Endothelial cell of umbilical vein (primary cell): Measurements from ENCODE around the gene PSAP. TPM values are rescaled to one million over a fixed set of nuclear protein-coding genes. Genes with fewer than 3 reads are reported as not detected.

Experiments
- BruUV-seq: library from RNA; stranded (reverse); fragments of 400-500 nt; replicated peaks from 2 replicates; lab custom pipeline; 2021; lab: Mats Ljungman, UMichigan
- CTCF ChIA-PET: fragments of 300-600, 350-600 bp; sonication (Branson Sonifier 250); formaldehyde crosslinking; loops from one replicate; lab custom pipeline; 2021; ENCODE audit warnings: antibody characterized with exemption, inconsistent platforms; lab: Charles Lee
- POLR2A ChIA-PET: fragments of 300-600, 350-600 bp; sonication (Branson Sonifier 250); formaldehyde crosslinking; loops from one replicate; lab custom pipeline; 2021; ENCODE audit warnings: antibody characterized with exemption, inconsistent platforms; lab: Charles Lee
- DNase-seq: peaks from one replicate; pipeline ENCODE4 v3.0.0-alpha.2; 2011; ENCODE audit warnings: low read depth, low spot score
- FAIRE-seq: peaks from 2 replicates; lab custom pipeline; 2011; peaks lifted over from hg19 to GRCh38; lab: Jason Lieb, UNC
- H2AFZ ChIP-seq: 2 replicates; pipeline ENCODE4 v1.6.0; 2012; ENCODE audit warnings: low read depth, low read length, control low read depth, inconsistent platforms
- H3K27ac ChIP-seq: 2 replicates; pipeline ENCODE4 v1.5.1; 2011; ENCODE audit warnings: low read depth, mild to moderate bottlenecking, control low read depth, low read length, moderate library complexity; ENCODE audit not compliant: insufficient read depth
- H3K27me3 ChIP-seq, 2 experiments: 2 replicates each; pipeline versions ENCODE4 v1.6.0 to v1.6.1; 2011; ENCODE audit warnings: low read length in 2 of 2, mixed read lengths in 1 of 2; ENCODE audit not compliant: control insufficient read depth in 2 of 2, insufficient read depth in 2 of 2
- H3K36me3 ChIP-seq, 2 experiments: 2 replicates in 1 of 2; 3 replicates in 1 of 2; pipeline ENCODE4 v1.5.1; 2011; ENCODE audit warnings: low read length in 2 of 2, mild to moderate bottlenecking in 1 of 2, moderate library complexity in 1 of 2; ENCODE audit not compliant: control insufficient read depth in 2 of 2, insufficient read depth in 2 of 2; ENCODE audit errors: extremely low read depth in 1 of 2
- H3K4me1 ChIP-seq: 3 replicates; pipeline ENCODE4 v1.5.1; 2011; ENCODE audit warnings: mild to moderate bottlenecking, low read length; ENCODE audit not compliant: control insufficient read depth, insufficient read depth; ENCODE audit errors: extremely low read depth
- H3K4me2 ChIP-seq: 2 replicates; pipeline ENCODE4 v1.6.1; 2011; ENCODE audit warnings: low read length, control low read depth, mixed read lengths; ENCODE audit not compliant: insufficient read depth
- H3K4me3 ChIP-seq, 3 experiments: fragments of 200-600 bp in 1 of 3; sonication (generic), shearing (Covaris generic) in 1 of 3; replicated peaks in 1 of 3; 2 replicates each; pipeline ENCODE4 v1.5.1; 2011 to 2016; ENCODE audit warnings: control low read depth in 3 of 3, low read length in 3 of 3, mild to moderate bottlenecking in 2 of 3, inconsistent platforms in 1 of 3, low read depth in 1 of 3, moderate library complexity in 1 of 3; ENCODE audit not compliant: insufficient read depth in 1 of 3
- H3K79me2 ChIP-seq: 2 replicates; pipeline ENCODE4 v1.6.0; 2012; ENCODE audit warnings: low read length, inconsistent platforms; ENCODE audit not compliant: control insufficient read depth, insufficient read depth
- H3K9ac ChIP-seq: replicated peaks from 2 replicates; pipeline ENCODE3; 2011; ENCODE audit warnings: low read length, control low read depth; ENCODE audit not compliant: insufficient read depth; ENCODE audit errors: extremely low read depth
- H3K9me1 ChIP-seq: replicated peaks from 3 replicates; pipeline ENCODE4 v1.6.0; 2011; ENCODE audit warnings: mild to moderate bottlenecking, low read length; ENCODE audit not compliant: control insufficient read depth, insufficient read depth; ENCODE audit errors: extremely low read depth
- H3K9me3 ChIP-seq: replicated peaks from 2 replicates; pipeline ENCODE4 v1.5.1; 2012; ENCODE audit warnings: low read length, inconsistent platforms; ENCODE audit not compliant: control insufficient read depth, insufficient read depth
- H4K20me1 ChIP-seq: replicated peaks from 2 replicates; pipeline ENCODE3; 2011; ENCODE audit warnings: mild to moderate bottlenecking, low read length; ENCODE audit not compliant: control insufficient read depth, insufficient read depth; ENCODE audit errors: extremely low read depth
- CTCF ChIP-seq, 2 donors: IDR thresholded peaks; 1 replicate in 1 of 2; 2 replicates in 1 of 2; pipeline ENCODE4 v1.5.1; 2011; ENCODE audit warnings: low read length in 2 of 2, mild to moderate bottlenecking in 2 of 2, moderate library complexity in 2 of 2, control low read depth in 1 of 2, inconsistent platforms in 1 of 2, low read depth in 1 of 2; ENCODE audit not compliant: insufficient read depth in 1 of 2; ENCODE audit errors: extremely low read depth in 1 of 2
- EZH2 ChIP-seq: IDR thresholded peaks from 2 replicates; pipeline ENCODE4 v1.6.1; 2012; ENCODE audit warnings: borderline replicate concordance, low read depth, mild to moderate bottlenecking, moderate library complexity, low read length, inconsistent platforms; ENCODE audit not compliant: severe bottlenecking
- FOS ChIP-seq: IDR thresholded peaks from 2 replicates; pipeline ENCODE4 v1.6.1; 2011; ENCODE audit warnings: mild to moderate bottlenecking, low read length, moderate library complexity, borderline replicate concordance; ENCODE audit not compliant: insufficient read depth
- GATA2 ChIP-seq: IDR thresholded peaks from 2 replicates; pipeline ENCODE4 v1.7.0; 2011; ENCODE audit warnings: low read depth, mild to moderate bottlenecking, moderate library complexity, mixed read lengths, low read length; ENCODE audit not compliant: insufficient read length, insufficient read depth
- JUN ChIP-seq: IDR thresholded peaks from 2 replicates; pipeline ENCODE4 v1.6.1; 2011; ENCODE audit warnings: borderline replicate concordance, low read depth; ENCODE audit not compliant: insufficient read length, insufficient read depth
- MAX ChIP-seq: IDR thresholded peaks from 2 replicates; pipeline ENCODE4 v1.6.1; 2011; ENCODE audit not compliant: insufficient read depth, insufficient read length
- MYC ChIP-seq: IDR thresholded peaks from one replicate; pipeline ENCODE4 v1.6.1; 2011; ENCODE audit warnings: mild to moderate bottlenecking, low read depth, low read length
- POLR2A ChIP-seq: IDR thresholded peaks from 2 replicates; pipeline ENCODE4 v1.6.1; 2012; ENCODE audit warnings: low read depth, mild to moderate bottlenecking, control low read depth, low read length
- POLR2AphosphoS5 ChIP-seq: IDR thresholded peaks from 2 replicates; pipeline ENCODE4 v1.6.1; 2012; ENCODE audit warnings: low read depth, mild to moderate bottlenecking, control low read depth, low read length, moderate library complexity; ENCODE audit not compliant: insufficient read depth
- dilution Hi-C: fragments of 300-500 bp; cut with MboI; formaldehyde crosslinking; loops from one replicate; pipeline ENCODE4 v1.15.0; 2019; ENCODE audit warnings: low sequenced_read_pairs; ENCODE audit not compliant: extremely low pct_ligation_motif_present
- intact Hi-C: fragments of 100-400 bp; cut with micrococcal nuclease; formaldehyde crosslinking; loops from one replicate; pipeline ENCODE4 v1.10.0; 2022
- polyA plus RNA-seq, 4 experiments: library from polyadenylated mRNA; depleted of rRNA in 3 of 4; stranded (reverse) in 3 of 4; unstranded in 1 of 4; fragments of >200 nt; gene quantifications; 2 replicates each; pipeline versions ENCODE4 v1.2.1 to v1.2.3, GENCODE V29; 2011 to 2012; ENCODE audit warnings: missing spikeins in 1 of 4
- total RNA-seq: library from RNA; stranded (reverse); gene quantifications from 2 replicates; pipeline ENCODE4 v1.2.3, GENCODE V29; 2021

Gene PSAP
- total and polyA plus RNA-seq, 2 donors (not counting 3 experiments of a cell fraction or from before 2014, with no cell fraction given), result 644 to 1,476 TPM

GRCh38 chr10:71887743-71888142 is 36.7 kb upstream of the PSAP start:
- Histone ChIP-seq H3K27ac (no peak overlapping the region), H3K9ac (no peak overlapping the region)
- POLR2A ChIA-PET, result interaction anchor here (0.5 kb wide), 1 partner anchor 16 kb away, joined by 3 read pairs; no protein-coding TSS in a partner anchor

More at GRCh38 chr10:71887743-71888142, 36.7 kb upstream of the PSAP start:
- Histone ChIP-seq H3K4me3 (no peak overlapping the region), H3K9me1 (no peaks in the 10 kb centered on the region), H2AFZ (no peak overlapping the region), H4K20me1 (no peaks in the 10 kb centered on the region), H3K4me2 (no peak overlapping the region), H3K27me3 (no peaks in the 10 kb centered on the region), H3K79me2 (no peaks in the 10 kb centered on the region), H3K36me3 (no peaks in the 10 kb centered on the region), H3K9me3 (no peaks in the 10 kb centered on the region), H3K4me1 (peaks cover 17% of the 10 kb centered on the region)
- intact Hi-C loops, result loop anchor here (1.0 kb wide), 1 partner anchor 27 kb away; no protein-coding TSS in a partner anchor
- no TSS peak for BruUV-seq
- DNase-seq (no peak), FAIRE-seq (no peak)
- CTCF ChIA-PET, result interaction anchor here (0.8 to 3.5 kb wide), 2 partner anchors 9 to 39 kb away, joined by 3 to 15 read pairs; no protein-coding TSS in a partner anchor
- TF ChIP-seq CTCF (IDR thresholded peaks at IDR 0.05; ENCODE audit: extremely low read depth in 1 of 2, insufficient read depth in 1 of 2, low read depth in 1 of 2, low read length in 2 of 2) (no peak), FOS (no peak), GATA2 (no peak), JUN (no peak), MYC (no peak), POLR2AphosphoS5 (no peak), MAX (no peak), EZH2 (no peak), POLR2A (no peak)
- dilution Hi-C loops, result no loop called here
